ENCODE results near the gene MRPS30. TPM values are rescaled to one million over a fixed set of nuclear protein-coding genes. Genes with fewer than 3 reads are reported as not detected.

Gene MRPS30
- total RNA-seq, 4 donors from 2014 or later: 98.0 to 134 (median 116) TPM

- H3K27ac ChIP-seq: no peak overlapping the region
- no peak for DNase-seq
- 78 to 80% methylated on average over 1 of the region's 1 CpG for WGBS, 2 donors
- H3K4me3 ChIP-seq (replicated peaks in 1 of 3): no peak overlapping the region
- H3K9me3 ChIP-seq: no peaks in the 10 kb centered on the region
- H3K4me1 ChIP-seq: peaks cover 13 to 14% of the 10 kb centered on the region in 2 donors
- no peaks in the 10 kb centered on the region for H3K36me3 ChIP-seq
- H3K27me3 ChIP-seq: no peaks in the 10 kb centered on the region
- no peak for TF ChIP-seq CTCF (IDR thresholded peaks at IDR 0.05)
- intact Hi-C loops (cut with DNase I): no loop called here
These were observed 1.5 kb upstream of the MRPS30 start for GRCh38 chr5:44807269-44807668.

GRCh38 chr5:44809215-44809955 lies 638 bp downstream of the MRPS30 start:
- 0 to 1% methylated on average over 20 to 29 of the region's 45 CpGs for WGBS, 2 donors

GRCh38 chr5:44809956-44810420 lies 1.2 kb downstream of the MRPS30 start:
- H3K27ac ChIP-seq: peak overlapping the region in 2 of 3 donors; percentile 5 to 91

More at GRCh38 chr5:44809215-44809955, 638 bp downstream of the MRPS30 start:
- H3K36me3 ChIP-seq: peaks cover 12 to 16% of the 10 kb centered on the region in 2 donors
- TF ChIP-seq CTCF (IDR thresholded peaks at IDR 0.05) (no peak), POLR2A (IDR thresholded peaks at IDR 0.05) (peak in 1 of 2 donors; percentile 40)
- H3K9me3 ChIP-seq: no peaks in the 10 kb centered on the region
- no peaks in the 10 kb centered on the region for H3K27me3 ChIP-seq
- intact Hi-C loops (cut with DNase I): no loop called here
- H3K4me3 ChIP-seq (replicated peaks in 1 of 3): peak overlapping the region; percentile 84 to 95 (median 87)
- peaks cover 13 to 14% of the 10 kb centered on the region in 2 donors for H3K4me1 ChIP-seq
- peak; percentile 65 to 67 for DNase-seq
- H3K27ac ChIP-seq: peak overlapping the region; percentile 80 to 91 (median 84)

GRCh38 chr5:44814761-44815160 lies 6.0 kb downstream of the MRPS30 start:
- intact Hi-C loops (cut with DNase I): no loop called here
- peaks cover 32 to 33% of the 10 kb centered on the region in 2 donors for H3K36me3 ChIP-seq

More at GRCh38 chr5:44809956-44810420, 1.2 kb downstream of the MRPS30 start:
- no peaks in the 10 kb centered on the region for H3K27me3 ChIP-seq
- 17 to 18% methylated on average over 11 of the region's 11 CpGs for WGBS, 2 donors
- intact Hi-C loops (cut with DNase I): no loop called here
- TF ChIP-seq POLR2A (IDR thresholded peaks at IDR 0.05) (no peak), CTCF (IDR thresholded peaks at IDR 0.05) (no peak)
- H3K4me3 ChIP-seq (replicated peaks in 1 of 3): peak overlapping the region in 2 of 3 donors; percentile 84 to 95
- H3K36me3 ChIP-seq: peaks cover 18 to 19% of the 10 kb centered on the region in 2 donors
- H3K9me3 ChIP-seq: no peaks in the 10 kb centered on the region
- DNase-seq: no peak
- peaks cover 13 to 14% of the 10 kb centered on the region in 2 donors for H3K4me1 ChIP-seq

More at GRCh38 chr5:44814761-44815160, 6.0 kb downstream of the MRPS30 start:
- Histone ChIP-seq H3K4me1 (peaks cover 6 to 7% of the 10 kb centered on the region in 2 donors), H3K4me3 (replicated peaks in 1 of 3) (no peak overlapping the region), H3K27me3 (no peaks in the 10 kb centered on the region), H3K9me3 (no peaks in the 10 kb centered on the region), H3K27ac (no peak overlapping the region)
- TF ChIP-seq CTCF (IDR thresholded peaks at IDR 0.05) (no peak), POLR2A (IDR thresholded peaks at IDR 0.05) (no peak)
- WGBS, 2 donors: 83 to 85% methylated on average over 2 of the region's 2 CpGs
- DNase-seq: no peak
